Breast epithelium (tissue), 4 donors: ENCODE measurements around the gene CAB39. TPM values are rescaled to one million over a fixed set of nuclear protein-coding genes. Genes with fewer than 3 reads are reported as not detected.

Source experiments
- DNase-seq, 2 donors: peaks; one replicate each; pipeline ENCODE4 v3.0.0-alpha.2; 2019; ENCODE audit warnings: low spot score in 2 of 2
- H3K27ac ChIP-seq, 2 donors: fragments of 200-600 bp; sonication (generic) in 1 of 2; one replicate each; pipeline ENCODE4 v1.5.1; 2016 to 2019; ENCODE audit warnings: mild to moderate bottlenecking in 1 of 2
- H3K27me3 ChIP-seq, 2 donors: fragments of 200-600 bp; sonication (generic) in 1 of 2; one replicate each; pipeline versions ENCODE4 v1.5.1 to v1.6.0; 2017 to 2019; ENCODE audit warnings: control low read depth in 1 of 2, mild to moderate bottlenecking in 1 of 2
- H3K36me3 ChIP-seq: fragments of 200-600 bp; one replicate; pipeline ENCODE4 v1.5.1; 2019
- H3K4me1 ChIP-seq, 2 donors: fragments of 200-600 bp; sonication (generic); one replicate each; pipeline ENCODE4 v1.5.1; 2016 to 2019; ENCODE audit warnings: control low read depth in 1 of 2
- H3K4me3 ChIP-seq, 3 donors: fragments of 200-600 bp; sonication (generic); 1 replicate in 2 of 3; 2 replicates in 1 of 3; pipeline ENCODE4 v1.5.1; 2016 to 2019; ENCODE audit warnings: mild to moderate bottlenecking in 3 of 3, moderate library complexity in 2 of 3
- H3K9me3 ChIP-seq, 2 donors: fragments of 200-600 bp; sonication (generic) in 1 of 2; one replicate each; pipeline ENCODE4 v1.5.1; 2016 to 2019; ENCODE audit warnings: control low read depth in 1 of 2
- POLR2A ChIP-seq: fragments of 450-650 bp; IDR thresholded peaks from one replicate; pipeline ENCODE4 v1.6.1; 2016; ENCODE audit warnings: antibody characterized with exemption, mild to moderate bottlenecking, moderate library complexity
- POLR2AphosphoS5 ChIP-seq, 3 donors: sonication (generic); formaldehyde crosslinking; IDR thresholded peaks; one replicate each; pipeline ENCODE4 v1.6.1; 2017; ENCODE audit warnings: antibody characterized with exemption in 3 of 3
- intact Hi-C: fragments of 100-400 bp; cut with DNase I; formaldehyde crosslinking; loops from one replicate; pipeline ENCODE4 v1.15.1; 2023; ENCODE audit warnings: low total_unique reads
- total RNA-seq, 3 donors: library from RNA; depleted of rRNA; stranded (reverse); fragments of >200 nt; gene quantifications; one replicate each; pipeline ENCODE4 v1.1.0, GENCODE V29; 2016
- TF ChIP-seq, protein P1 (sequence below), 3 donors: fragments of 450-650 bp; IDR thresholded peaks; one replicate each; pipeline ENCODE4 v1.5.1; 2016 to 2017; ENCODE audit warnings: antibody characterized with exemption in 3 of 3, mild to moderate bottlenecking in 3 of 3, moderate library complexity in 3 of 3

The CAB39 gene
- total RNA-seq, 3 donors from 2014 or later, result 79.0 to 85.9 (median 83.4) TPM

DNA sequence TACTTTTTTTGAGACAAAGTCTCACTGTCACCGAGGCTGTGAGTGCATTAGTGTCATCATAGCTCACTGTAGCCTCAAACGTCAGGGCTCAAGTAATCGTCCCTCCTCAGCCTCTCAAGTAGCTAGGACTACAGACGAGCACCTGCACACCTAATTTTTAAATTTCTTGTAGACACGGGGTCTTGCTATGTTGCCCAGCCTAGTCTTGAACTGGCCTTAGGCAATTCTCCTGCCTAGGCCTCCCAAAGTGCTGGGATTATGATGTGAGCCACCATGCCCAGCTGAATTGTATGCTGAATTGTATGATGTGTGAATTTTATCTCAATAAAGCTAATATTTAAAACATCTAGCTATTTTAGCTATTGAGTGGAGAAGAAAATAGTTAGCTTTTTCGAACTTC lies 18.9 kb downstream of the CAB39 start:
- DNase-seq, result no peak
- Histone ChIP-seq H3K27ac (no peak overlapping the region), H3K4me1 (no peaks in the 10 kb centered on the region), H3K36me3 (no peaks in the 10 kb centered on the region), H3K27me3 (no peaks in the 10 kb centered on the region), H3K4me3 (no peak overlapping the region), H3K9me3 (no peaks in the 10 kb centered on the region)
- TF ChIP-seq, protein P1, sequence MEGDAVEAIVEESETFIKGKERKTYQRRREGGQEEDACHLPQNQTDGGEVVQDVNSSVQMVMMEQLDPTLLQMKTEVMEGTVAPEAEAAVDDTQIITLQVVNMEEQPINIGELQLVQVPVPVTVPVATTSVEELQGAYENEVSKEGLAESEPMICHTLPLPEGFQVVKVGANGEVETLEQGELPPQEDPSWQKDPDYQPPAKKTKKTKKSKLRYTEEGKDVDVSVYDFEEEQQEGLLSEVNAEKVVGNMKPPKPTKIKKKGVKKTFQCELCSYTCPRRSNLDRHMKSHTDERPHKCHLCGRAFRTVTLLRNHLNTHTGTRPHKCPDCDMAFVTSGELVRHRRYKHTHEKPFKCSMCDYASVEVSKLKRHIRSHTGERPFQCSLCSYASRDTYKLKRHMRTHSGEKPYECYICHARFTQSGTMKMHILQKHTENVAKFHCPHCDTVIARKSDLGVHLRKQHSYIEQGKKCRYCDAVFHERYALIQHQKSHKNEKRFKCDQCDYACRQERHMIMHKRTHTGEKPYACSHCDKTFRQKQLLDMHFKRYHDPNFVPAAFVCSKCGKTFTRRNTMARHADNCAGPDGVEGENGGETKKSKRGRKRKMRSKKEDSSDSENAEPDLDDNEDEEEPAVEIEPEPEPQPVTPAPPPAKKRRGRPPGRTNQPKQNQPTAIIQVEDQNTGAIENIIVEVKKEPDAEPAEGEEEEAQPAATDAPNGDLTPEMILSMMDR (IDR thresholded peaks at IDR 0.05), result no peak
- TF ChIP-seq POLR2A (no peak), POLR2AphosphoS5 (IDR thresholded peaks at IDR 0.05) (no peak)
- intact Hi-C loops, result no loop called here

DNA sequence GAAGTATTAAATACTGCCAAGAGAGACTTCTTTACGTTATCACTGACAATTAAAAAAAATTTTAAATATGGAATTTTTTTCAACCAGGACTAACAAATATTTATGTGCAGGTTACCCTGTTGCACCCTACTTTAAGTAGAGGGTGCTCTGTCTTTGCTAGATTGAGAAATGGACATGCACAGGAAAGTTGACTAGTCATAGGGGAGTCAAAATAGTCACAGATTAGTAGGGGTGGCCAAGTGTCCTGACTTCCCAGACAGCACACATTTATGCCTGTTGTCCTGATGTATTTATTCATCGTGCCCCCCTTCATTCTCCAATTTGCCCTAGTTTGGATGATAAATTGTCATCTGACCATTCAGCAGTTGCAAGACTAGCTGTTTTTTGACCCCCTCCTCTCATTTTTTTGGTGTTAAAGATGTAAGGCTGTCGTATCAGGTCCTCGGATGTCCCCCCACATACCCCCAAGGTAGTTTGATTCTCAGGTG lies 20.3 kb downstream of the CAB39 start:
- no peaks in the 10 kb centered on the region for H3K27me3 ChIP-seq
- no peak for DNase-seq
- intact Hi-C loops, result no loop called here
- TF ChIP-seq, protein P1 (IDR thresholded peaks at IDR 0.05), result no peak
- TF ChIP-seq POLR2A (no peak), POLR2AphosphoS5 (IDR thresholded peaks at IDR 0.05) (no peak)
- no peak overlapping the region for H3K4me3 ChIP-seq
- H3K36me3 ChIP-seq, result no peaks in the 10 kb centered on the region
- H3K4me1 ChIP-seq, result peaks cover 0 to 3% of the 10 kb centered on the region in 2 donors
- H3K9me3 ChIP-seq, result no peaks in the 10 kb centered on the region
- H3K27ac ChIP-seq, result no peak overlapping the region

DNA sequence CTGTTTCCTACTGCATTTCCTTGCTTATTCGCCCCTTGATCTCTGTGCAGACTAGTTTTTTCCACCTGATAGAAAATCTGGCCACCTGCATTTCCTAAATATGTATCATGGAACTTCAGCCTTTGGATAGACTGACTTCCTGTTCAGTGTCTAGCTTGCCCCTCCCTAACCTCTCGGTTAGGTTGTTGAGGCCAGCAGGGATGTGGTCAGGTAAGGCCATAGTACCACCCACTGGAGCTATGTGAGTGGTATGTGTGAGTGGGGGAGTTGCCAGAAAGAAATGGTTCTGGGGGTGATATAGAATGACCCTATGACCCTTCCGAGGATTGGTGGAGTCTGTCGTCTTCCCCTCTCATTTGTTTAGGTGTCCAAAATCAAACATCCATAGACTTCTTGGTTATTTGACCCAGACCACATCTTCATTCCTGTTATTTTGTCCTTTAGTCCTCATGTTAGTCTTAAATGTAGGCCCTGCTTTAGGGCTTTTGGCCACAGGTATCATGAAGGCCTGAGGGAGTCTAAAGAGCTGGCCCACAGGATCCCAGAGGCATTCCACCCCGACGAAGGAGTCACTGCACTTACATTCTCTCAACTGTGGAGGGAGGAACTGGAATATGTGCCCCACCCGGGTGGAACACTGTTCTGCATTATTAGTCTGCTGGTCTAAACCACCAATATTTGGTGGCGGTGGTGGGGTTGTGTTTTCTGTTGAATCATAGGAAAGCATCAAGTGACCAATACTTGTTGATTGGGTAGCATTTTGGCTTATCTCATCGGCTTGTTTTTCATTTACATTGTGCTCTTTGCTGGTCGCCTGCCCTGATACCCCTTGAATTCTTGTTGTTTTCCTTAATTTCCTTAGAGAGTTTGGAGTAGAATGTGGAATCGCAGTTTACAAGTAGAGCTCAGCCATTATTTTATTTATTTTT lies 21.9 kb downstream of the CAB39 start:
- Histone ChIP-seq H3K27ac (no peak overlapping the region), H3K4me3 (no peak overlapping the region), H3K9me3 (no peaks in the 10 kb centered on the region), H3K27me3 (no peaks in the 10 kb centered on the region), H3K4me1 (peaks cover 0 to 3% of the 10 kb centered on the region in 2 donors), H3K36me3 (no peaks in the 10 kb centered on the region)
- TF ChIP-seq, protein P1 (IDR thresholded peaks at IDR 0.05), result no peak
- no peak for TF ChIP-seq POLR2A
- TF ChIP-seq POLR2AphosphoS5 (IDR thresholded peaks at IDR 0.05), result no peak
- DNase-seq, result no peak
- intact Hi-C loops, result no loop called here

DNA sequence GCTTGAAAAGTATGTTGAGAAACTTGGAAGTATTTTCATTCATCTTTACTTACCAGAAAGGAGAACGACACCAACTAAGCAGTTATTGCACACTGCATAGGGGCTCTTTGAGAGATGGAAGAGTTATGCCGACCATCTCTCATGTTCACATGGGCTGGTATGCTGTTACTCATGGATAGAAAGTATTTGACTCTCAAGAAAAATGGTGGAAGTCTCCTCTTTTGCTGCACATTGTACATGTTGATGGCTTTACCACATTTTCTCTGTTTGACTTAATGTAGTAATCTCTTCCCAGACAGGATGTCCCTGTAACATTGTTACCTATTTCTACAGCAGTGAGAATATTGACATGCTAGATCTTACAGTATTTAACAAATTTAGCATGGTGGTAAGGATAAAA lies 23.2 kb downstream of the CAB39 start:
- Histone ChIP-seq H3K27me3 (no peaks in the 10 kb centered on the region), H3K4me3 (no peak overlapping the region), H3K36me3 (no peaks in the 10 kb centered on the region), H3K27ac (no peak overlapping the region), H3K9me3 (no peaks in the 10 kb centered on the region), H3K4me1 (peaks cover 0 to 3% of the 10 kb centered on the region in 2 donors)
- DNase-seq, result no peak
- TF ChIP-seq, protein P1 (IDR thresholded peaks at IDR 0.05), result no peak
- TF ChIP-seq POLR2A (no peak), POLR2AphosphoS5 (IDR thresholded peaks at IDR 0.05) (no peak)
- intact Hi-C loops, result no loop called here

DNA sequence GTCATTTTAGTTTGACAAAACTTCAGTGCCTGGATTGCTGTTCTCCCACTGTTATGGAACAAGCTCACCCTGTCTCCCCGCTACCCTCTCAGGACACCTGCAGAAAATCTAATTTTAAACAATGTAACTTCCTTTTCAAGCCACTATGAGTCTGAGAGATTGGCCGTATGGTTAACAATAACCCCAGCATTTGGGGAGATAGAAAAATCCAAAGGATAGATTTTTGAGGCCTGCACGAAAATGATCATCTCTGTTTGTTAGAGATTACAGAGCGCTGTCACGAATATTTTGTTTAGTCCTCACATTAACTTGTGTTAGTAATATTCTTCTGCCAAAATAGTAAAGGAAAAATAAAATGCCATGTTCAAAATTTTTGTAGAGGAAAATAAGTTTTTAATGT lies 24.7 kb downstream of the CAB39 start:
- no peak for TF ChIP-seq POLR2AphosphoS5 (IDR thresholded peaks at IDR 0.05)
- TF ChIP-seq, protein P1 (IDR thresholded peaks at IDR 0.05), result no peak
- H3K36me3 ChIP-seq, result no peaks in the 10 kb centered on the region
- H3K4me1 ChIP-seq, result peaks cover 0 to 3% of the 10 kb centered on the region in 2 donors
- H3K27me3 ChIP-seq, result no peaks in the 10 kb centered on the region
- no peak overlapping the region for H3K4me3 ChIP-seq
- H3K9me3 ChIP-seq, result no peaks in the 10 kb centered on the region
- no peak overlapping the region for H3K27ac ChIP-seq
- intact Hi-C loops, result no loop called here
- DNase-seq, result no peak
